CD4-positive, alpha-beta T cell (primary cell): Measurements from ENCODE around the gene MBD5. TPM values are rescaled to one million over a fixed set of nuclear protein-coding genes. Genes with fewer than 3 reads are reported as not detected.

Experiments used
- ATAC-seq: fragments of 200-7000 bp; cut with Tn5 transposase; one replicate; pipeline ENCODE4 v1.10.0; 2022; ENCODE audit warnings: mild to moderate bottlenecking; ENCODE audit not compliant: poor library complexity
- CTCF ChIA-PET: fragments of 350-600 bp; sonication (Branson Sonifier 250); formaldehyde crosslinking; loops from one replicate; lab custom pipeline; 2021; ENCODE audit warnings: antibody characterized with exemption, inconsistent platforms; lab: Charles Lee
- POLR2A ChIA-PET: fragments of 350-600 bp; sonication (Branson Sonifier 250); formaldehyde crosslinking; loops from one replicate; lab custom pipeline; 2021; ENCODE audit warnings: antibody characterized with exemption, inconsistent platforms; lab: Charles Lee
- DNase-seq, 14 experiments: peaks; one replicate each; pipeline ENCODE4 v3.0.0-alpha.2; 2013 to 2020; ENCODE audit warnings: mixed read lengths in 2 of 14
- H3K27ac ChIP-seq, 2 donors: one replicate each; pipeline versions ENCODE4 v1.5.1 to v1.7.0; 2013; ENCODE audit warnings: low read length in 2 of 2, low read depth in 1 of 2, mild to moderate bottlenecking in 1 of 2
- H3K27me3 ChIP-seq, 2 experiments: 1 replicate in 1 of 2; 2 replicates in 1 of 2; pipeline versions ENCODE4 v1.6.1 to v1.7.0; 2013; ENCODE audit warnings: low read length in 2 of 2, control low read depth in 1 of 2, mild to moderate bottlenecking in 1 of 2, moderate library complexity in 1 of 2; ENCODE audit not compliant: insufficient read depth in 2 of 2, control insufficient read depth in 1 of 2
- H3K36me3 ChIP-seq: one replicate; pipeline ENCODE4 v1.6.1; 2013; ENCODE audit warnings: low read length, control low read depth; ENCODE audit not compliant: insufficient read depth
- H3K4me1 ChIP-seq: one replicate; pipeline ENCODE4 v1.6.1; 2013; ENCODE audit warnings: low read length, control low read depth; ENCODE audit not compliant: insufficient read depth
- H3K4me3 ChIP-seq: one replicate; pipeline ENCODE4 v1.5.1; 2013; ENCODE audit warnings: mild to moderate bottlenecking, low read length, moderate library complexity
- H3K9me3 ChIP-seq, 2 experiments: 1 replicate in 1 of 2; 2 replicates in 1 of 2; pipeline versions ENCODE4 v1.6.1 to v1.7.0; 2013; ENCODE audit warnings: low read length in 2 of 2, mild to moderate bottlenecking in 2 of 2, control low read depth in 1 of 2, moderate library complexity in 1 of 2; ENCODE audit not compliant: control insufficient read depth in 1 of 2, insufficient read depth in 1 of 2
- H3K27ac Mint-ChIP-seq: one replicate; pipeline ENCODE4 v1.8.0; 2020; ENCODE audit warnings: mixed read lengths
- H3K27me3 Mint-ChIP-seq: one replicate; pipeline ENCODE4 v1.8.0; 2021; ENCODE audit warnings: mixed read lengths
- H3K36me3 Mint-ChIP-seq: one replicate; pipeline ENCODE4 v1.8.0; 2021; ENCODE audit warnings: low read depth, mixed read lengths
- H3K4me1 Mint-ChIP-seq: one replicate; pipeline ENCODE4 v1.8.0; 2021; ENCODE audit warnings: low read depth, mixed read lengths
- H3K4me3 Mint-ChIP-seq: one replicate; pipeline ENCODE4 v1.8.0; 2020; ENCODE audit warnings: mild to moderate bottlenecking, mixed read lengths
- H3K9me3 Mint-ChIP-seq: one replicate; pipeline ENCODE4 v1.8.0; 2020; ENCODE audit warnings: mixed read lengths
- intact Hi-C, 2 experiments: fragments of 100-400 bp; cut with DNase I in 1 of 2; cut with micrococcal nuclease in 1 of 2; formaldehyde crosslinking; loops; one replicate each; pipeline versions ENCODE4 v1.15.1 to v1.9.0; 2023 to 2025; cut with DNase I, micrococcal nuclease
- total RNA-seq, 174 experiments: library from RNA in 2 of 174; stranded (reverse) in 2 of 174; gene quantifications; one replicate each; pipeline ENCODE4 v1.2.3 and lab custom pipeline; 2021 to 2026
- TF ChIP-seq, protein P1 (sequence below): fragments of 200-600 bp; IDR thresholded peaks from one replicate; pipeline ENCODE4 v1.8.0; 2022; ENCODE audit warnings: antibody characterized with exemption, mild to moderate bottlenecking

The MBD5 gene
- total RNA-seq, 2 experiments from 2014 or later: 49.8 to 52.9 TPM

- intact Hi-C loops: no loop called here
- H3K4me3 ChIP-seq: no peak overlapping the region
- Mint-ChIP-seq H3K36me3 (no peaks in the 10 kb centered on the region), H3K27me3 (no peaks in the 10 kb centered on the region), H3K9me3 (no peaks in the 10 kb centered on the region), H3K27ac (no peak overlapping the region), H3K4me1 (no peaks in the 10 kb centered on the region), H3K4me3 (no peak overlapping the region)
- no peaks in the 10 kb centered on the region for H3K4me1 ChIP-seq
- H3K27me3 ChIP-seq: no peaks in the 10 kb centered on the region
- DNase-seq (no peak), ATAC-seq (no peak)
- CTCF ChIA-PET: no interaction called here
- no peaks in the 10 kb centered on the region for H3K9me3 ChIP-seq
- H3K36me3 ChIP-seq: no peaks in the 10 kb centered on the region
- TF ChIP-seq, protein P1, sequence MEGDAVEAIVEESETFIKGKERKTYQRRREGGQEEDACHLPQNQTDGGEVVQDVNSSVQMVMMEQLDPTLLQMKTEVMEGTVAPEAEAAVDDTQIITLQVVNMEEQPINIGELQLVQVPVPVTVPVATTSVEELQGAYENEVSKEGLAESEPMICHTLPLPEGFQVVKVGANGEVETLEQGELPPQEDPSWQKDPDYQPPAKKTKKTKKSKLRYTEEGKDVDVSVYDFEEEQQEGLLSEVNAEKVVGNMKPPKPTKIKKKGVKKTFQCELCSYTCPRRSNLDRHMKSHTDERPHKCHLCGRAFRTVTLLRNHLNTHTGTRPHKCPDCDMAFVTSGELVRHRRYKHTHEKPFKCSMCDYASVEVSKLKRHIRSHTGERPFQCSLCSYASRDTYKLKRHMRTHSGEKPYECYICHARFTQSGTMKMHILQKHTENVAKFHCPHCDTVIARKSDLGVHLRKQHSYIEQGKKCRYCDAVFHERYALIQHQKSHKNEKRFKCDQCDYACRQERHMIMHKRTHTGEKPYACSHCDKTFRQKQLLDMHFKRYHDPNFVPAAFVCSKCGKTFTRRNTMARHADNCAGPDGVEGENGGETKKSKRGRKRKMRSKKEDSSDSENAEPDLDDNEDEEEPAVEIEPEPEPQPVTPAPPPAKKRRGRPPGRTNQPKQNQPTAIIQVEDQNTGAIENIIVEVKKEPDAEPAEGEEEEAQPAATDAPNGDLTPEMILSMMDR: no peak
- POLR2A ChIA-PET: no interaction called here
- H3K27ac ChIP-seq: no peak overlapping the region
Observed at GRCh38 chr2:148458171-148458570, 437.3 kb downstream of the MBD5 start.

DNA sequence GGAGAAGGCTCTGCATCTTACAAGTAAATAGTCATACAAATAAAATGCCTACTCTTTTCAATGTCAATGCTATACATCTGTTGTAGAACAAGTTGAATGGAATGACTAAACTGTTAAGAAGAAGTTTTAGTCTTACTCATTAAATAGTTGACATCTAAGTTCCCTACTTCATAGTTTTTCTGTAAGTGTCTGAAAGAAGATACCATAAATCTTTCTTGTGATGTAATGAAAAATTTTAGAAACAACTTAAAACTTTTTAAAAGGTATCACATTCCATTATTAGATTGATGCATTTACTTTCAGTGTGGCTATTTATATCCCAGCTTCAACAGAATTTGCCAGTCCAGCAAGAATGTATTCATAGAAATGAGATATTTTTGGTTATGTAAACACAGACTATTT, 438.5 kb downstream of the MBD5 start:
- ATAC-seq (no peak), DNase-seq (no peak)
- H3K9me3 ChIP-seq: no peaks in the 10 kb centered on the region
- no peaks in the 10 kb centered on the region for H3K27me3 Mint-ChIP-seq
- TF ChIP-seq, protein P1: no peak
- no peaks in the 10 kb centered on the region for H3K4me1 Mint-ChIP-seq
- H3K27me3 ChIP-seq: no peaks in the 10 kb centered on the region
- no peak overlapping the region for H3K4me3 Mint-ChIP-seq
- no peaks in the 10 kb centered on the region for H3K9me3 Mint-ChIP-seq
- no peak overlapping the region for H3K4me3 ChIP-seq
- POLR2A ChIA-PET: no interaction called here
- no peaks in the 10 kb centered on the region for H3K4me1 ChIP-seq
- no peaks in the 10 kb centered on the region for H3K36me3 ChIP-seq
- peaks cover 11% of the 10 kb centered on the region for H3K36me3 Mint-ChIP-seq
- H3K27ac Mint-ChIP-seq: no peak overlapping the region
- CTCF ChIA-PET: no interaction called here
- intact Hi-C loops: no loop called here
- no peak overlapping the region for H3K27ac ChIP-seq

- Histone ChIP-seq H3K9me3 (no peaks in the 10 kb centered on the region), H3K4me3 (no peak overlapping the region), H3K27ac (no peak overlapping the region), H3K4me1 (no peaks in the 10 kb centered on the region), H3K36me3 (peaks cover 3% of the 10 kb centered on the region), H3K27me3 (no peaks in the 10 kb centered on the region)
- ATAC-seq (no peak), DNase-seq (no peak)
- intact Hi-C loops: no loop called here
- Mint-ChIP-seq H3K36me3 (peaks cover 30% of the 10 kb centered on the region), H3K4me1 (no peaks in the 10 kb centered on the region), H3K4me3 (no peak overlapping the region), H3K9me3 (no peaks in the 10 kb centered on the region), H3K27ac (no peak overlapping the region), H3K27me3 (no peaks in the 10 kb centered on the region)
- ChIA-PET POLR2A (no interaction called here), CTCF (no interaction called here)
- TF ChIP-seq, protein P1: no peak
Observed at GRCh38 chr2:148461876-148462275, 441.0 kb downstream of the MBD5 start.
